ENCODE results near the gene MACROD1. TPM values are rescaled to one million over a fixed set of nuclear protein-coding genes. Genes with fewer than 3 reads are reported as not detected.

Gene MACROD1
- total and polyA plus RNA-seq, 7 donors = 14.2 to 33.9 (median 23.3) TPM

GRCh38 chr11:64064374-64065140 is 101.4 kb downstream of the MACROD1 start:
- peak overlapping the region in 1 of 4 donors; percentile 30 for H3K27ac ChIP-seq

GRCh38 chr11:64063777-64064176 is 102.1 kb downstream of the MACROD1 start:
- DNase-seq = no peak
- intact Hi-C loops (cut with DNase I) = no loop called here
- TF ChIP-seq EP300 (IDR thresholded peaks at IDR 0.05) (no peak), POLR2A (IDR thresholded peaks at IDR 0.05) (no peak)
- 91 to 95% methylated on average over 13 of the region's 13 CpGs for WGBS, 2 donors
- no peak overlapping the region for H3K4me3 ChIP-seq
- H3K27me3 ChIP-seq = no peaks in the 10 kb centered on the region
- peaks cover 0 to 39% (median 19%) of the 10 kb centered on the region in 4 donors for H3K4me1 ChIP-seq
- H3K9me3 ChIP-seq = no peaks in the 10 kb centered on the region
- no peak overlapping the region for H3K27ac ChIP-seq
- no peaks in the 10 kb centered on the region for H3K36me3 ChIP-seq

More at GRCh38 chr11:64064374-64065140, 101.4 kb downstream of the MACROD1 start:
- H3K4me3 ChIP-seq = no peak overlapping the region
- intact Hi-C loops (cut with DNase I) = no loop called here
- peak; percentile 82 for DNase-seq
- peaks cover 0 to 34% (median 18%) of the 10 kb centered on the region in 4 donors for H3K4me1 ChIP-seq
- H3K27me3 ChIP-seq = no peaks in the 10 kb centered on the region
- no peaks in the 10 kb centered on the region for H3K9me3 ChIP-seq
- H3K36me3 ChIP-seq = no peaks in the 10 kb centered on the region
- TF ChIP-seq POLR2AphosphoS5 (IDR thresholded peaks at IDR 0.05) (peak; percentile 55 to 86 (median 59)), EP300 (IDR thresholded peaks at IDR 0.05) (peak in 1 of 4 donors; percentile 39), POLR2A (IDR thresholded peaks at IDR 0.05) (no peak), CTCF (IDR thresholded peaks at IDR 0.05) (no peak)
- WGBS, 2 donors = 90 to 92% methylated on average over 17 of the region's 17 CpGs

- H3K4me1 ChIP-seq = peaks cover 0 to 52% (median 28%) of the 10 kb centered on the region in 4 donors
- WGBS, 2 donors = 92 to 95% methylated on average over 16 of the region's 16 CpGs
- no peak overlapping the region for H3K4me3 ChIP-seq
- H3K27me3 ChIP-seq = no peaks in the 10 kb centered on the region
- TF ChIP-seq POLR2A (IDR thresholded peaks at IDR 0.05) = no peak
- TF ChIP-seq CTCF (IDR thresholded peaks at IDR 0.05) = no peak
- no peak for TF ChIP-seq POLR2AphosphoS5 (IDR thresholded peaks at IDR 0.05)
- TF ChIP-seq EP300 (IDR thresholded peaks at IDR 0.05) = no peak
- no peak for DNase-seq
- H3K9me3 ChIP-seq = no peaks in the 10 kb centered on the region
- intact Hi-C loops (cut with DNase I) = no loop called here
- H3K27ac ChIP-seq = no peak overlapping the region
- H3K36me3 ChIP-seq = no peaks in the 10 kb centered on the region
Measured at GRCh38 chr11:64062185-64063039, 103.5 kb downstream of the MACROD1 start.

GRCh38 chr11:64060861-64061444 is 105.0 kb downstream of the MACROD1 start:
- 2% methylated on average over 42 of the region's 42 CpGs for WGBS, 2 donors
- H3K4me1 ChIP-seq = peaks cover 0 to 67% (median 41%) of the 10 kb centered on the region in 4 donors
- peak overlapping the region in 1 of 4 donors; percentile 15 for H3K27ac ChIP-seq
- H3K4me3 ChIP-seq = peak overlapping the region in 3 of 4 donors; percentile 26 to 47 (median 43)
- TF ChIP-seq POLR2A (IDR thresholded peaks at IDR 0.05) = no peak
- TF ChIP-seq POLR2AphosphoS5 (IDR thresholded peaks at IDR 0.05) = no peak
- no peak for TF ChIP-seq EP300 (IDR thresholded peaks at IDR 0.05)
- intact Hi-C loops (cut with DNase I) = no loop called here
- no peaks in the 10 kb centered on the region for H3K9me3 ChIP-seq
- no peaks in the 10 kb centered on the region for H3K36me3 ChIP-seq
- DNase-seq = no peak
- no peaks in the 10 kb centered on the region for H3K27me3 ChIP-seq

- Histone ChIP-seq H3K9me3 (no peaks in the 10 kb centered on the region), H3K4me3 (peak overlapping the region in 3 of 4 donors; percentile 26 to 47 (median 43)), H3K4me1 (peaks cover 0 to 73% (median 46%) of the 10 kb centered on the region in 4 donors), H3K36me3 (no peaks in the 10 kb centered on the region), H3K27me3 (no peaks in the 10 kb centered on the region), H3K27ac (no peak overlapping the region)
- WGBS, 2 donors = 27 to 57% methylated on average over 35 of the region's 35 CpGs
- intact Hi-C loops (cut with DNase I) = no loop called here
- no peak for DNase-seq
- TF ChIP-seq POLR2A (IDR thresholded peaks at IDR 0.05) = no peak
- no peak for TF ChIP-seq POLR2AphosphoS5 (IDR thresholded peaks at IDR 0.05)
- TF ChIP-seq CTCF (IDR thresholded peaks at IDR 0.05) = no peak
- TF ChIP-seq EP300 (IDR thresholded peaks at IDR 0.05) = no peak
Measured at GRCh38 chr11:64060263-64060860, 105.6 kb downstream of the MACROD1 start.
